GM23338 (cell line): Measurements from ENCODE around the gene SORBS2. TPM values are rescaled to one million over a fixed set of nuclear protein-coding genes. Genes with fewer than 3 reads are reported as not detected.

Source experiments
- ATAC-seq: fragments of 200-7000 bp; cut with Tn5 transposase; 3 replicates; pipeline ENCODE4 v1.9.1; 2020
- DNase-seq: peaks from one replicate; pipeline ENCODE4 v3.0.0-alpha.2; 2015; ENCODE audit warnings: low spot score
- H2AFZ ChIP-seq: fragments of 200-600 bp; sonication (generic); 2 replicates; pipeline ENCODE4 v1.8.0; 2016; ENCODE audit warnings: antibody characterized with exemption, mild to moderate bottlenecking, moderate library complexity
- H3F3A ChIP-seq: fragments of 200-600 bp; sonication (generic); replicated peaks from 2 replicates; pipeline ENCODE4 v1.8.0; 2017; ENCODE audit warnings: antibody characterized with exemption, mixed run types, low read depth
- H3K27ac ChIP-seq: fragments of 200-600 bp; sonication (generic); 2 replicates; pipeline ENCODE4 v1.6.1; 2016; ENCODE audit warnings: low read depth
- H3K27me3 ChIP-seq: fragments of 200-600 bp; sonication (generic); 2 replicates; pipeline ENCODE4 v1.8.0; 2016; ENCODE audit warnings: mild to moderate bottlenecking, mixed run types, moderate library complexity; ENCODE audit not compliant: insufficient read depth
- H3K36me3 ChIP-seq: fragments of 200-600 bp; sonication (generic); 2 replicates; pipeline ENCODE4 v1.8.0; 2016; ENCODE audit warnings: mild to moderate bottlenecking; ENCODE audit not compliant: insufficient read depth
- H3K4me1 ChIP-seq: fragments of 200-600 bp; sonication (generic); 2 replicates; pipeline ENCODE4 v1.8.0; 2016; ENCODE audit warnings: mild to moderate bottlenecking, moderate library complexity; ENCODE audit not compliant: insufficient read depth
- H3K4me2 ChIP-seq: fragments of 200-600 bp; sonication (generic); 2 replicates; pipeline ENCODE4 v1.7.1; 2017; ENCODE audit warnings: mixed run types
- H3K4me3 ChIP-seq: fragments of 200-600 bp; sonication (generic); 2 replicates; pipeline ENCODE4 v1.6.1; 2016; ENCODE audit warnings: mixed run types
- H3K79me2 ChIP-seq: fragments of 200-600 bp; sonication (generic); replicated peaks from 2 replicates; pipeline ENCODE4 v1.8.0; 2017; ENCODE audit warnings: mild to moderate bottlenecking; ENCODE audit not compliant: insufficient read depth
- H3K9me2 ChIP-seq: fragments of 200-600 bp; sonication (generic); 2 replicates; pipeline ENCODE4 v1.8.0; 2017; ENCODE audit not compliant: insufficient read depth
- H4K20me1 ChIP-seq: fragments of 200-600 bp; sonication (generic); replicated peaks from 2 replicates; pipeline ENCODE4 v1.8.0; 2017; ENCODE audit warnings: mild to moderate bottlenecking; ENCODE audit not compliant: insufficient read depth
- H3K27ac Mint-ChIP-seq: 2 replicates; pipeline ENCODE4 v1.8.0; 2020; ENCODE audit warnings: inconsistent platforms, mild to moderate bottlenecking, moderate library complexity, mixed read lengths
- H3K27me3 Mint-ChIP-seq: 3 replicates; pipeline ENCODE4 v1.8.0; 2022; ENCODE audit warnings: low read depth, mild to moderate bottlenecking, moderate library complexity, mixed read lengths, inconsistent platforms; ENCODE audit not compliant: insufficient read depth, poor library complexity
- H3K36me3 Mint-ChIP-seq: 3 replicates; pipeline ENCODE4 v1.8.0; 2021; ENCODE audit warnings: low read depth, mild to moderate bottlenecking, inconsistent platforms, moderate library complexity, mixed read lengths
- H3K4me1 Mint-ChIP-seq: 3 replicates; pipeline ENCODE4 v1.8.0; 2020; ENCODE audit warnings: mild to moderate bottlenecking, inconsistent platforms, mixed read lengths
- H3K4me3 Mint-ChIP-seq: 3 replicates; pipeline ENCODE4 v1.8.0; 2021; ENCODE audit warnings: moderate library complexity, mild to moderate bottlenecking, inconsistent platforms, mixed read lengths
- H3K9me3 Mint-ChIP-seq: 3 replicates; pipeline ENCODE4 v1.8.0; 2020; ENCODE audit warnings: moderate library complexity, mild to moderate bottlenecking, inconsistent platforms, mixed read lengths
- CTCF ChIP-seq, 2 experiments: fragments of 200-600 bp in 1 of 2; sonication (generic) in 1 of 2; conservative IDR thresholded peaks; 2 replicates each; pipeline versions ENCODE4 v1.5.1 to v1.6.1; 2016 to 2017; ENCODE audit warnings: antibody characterized with exemption in 2 of 2, low read depth in 2 of 2, mild to moderate bottlenecking in 2 of 2, moderate library complexity in 1 of 2
- ETS1 ChIP-seq: IDR thresholded peaks from 2 replicates; pipeline ENCODE4 v1.6.1; 2016; ENCODE audit warnings: antibody characterized with exemption
- JUNB ChIP-seq: IDR thresholded peaks from one replicate; pipeline ENCODE4 v1.6.1; 2016; ENCODE audit warnings: antibody characterized with exemption; ENCODE audit not compliant: unreplicated experiment
- NANOG ChIP-seq: IDR thresholded peaks from 2 replicates; pipeline ENCODE4 v1.6.1; 2016; ENCODE audit warnings: antibody characterized with exemption, borderline replicate concordance
- POLR2AphosphoS5 ChIP-seq: IDR thresholded peaks from 2 replicates; pipeline ENCODE4 v1.6.1; 2016; ENCODE audit warnings: antibody characterized with exemption, low read depth
- REST ChIP-seq: IDR thresholded peaks from one replicate; pipeline ENCODE4 v1.6.1; 2018; ENCODE audit warnings: antibody characterized with exemption; ENCODE audit not compliant: unreplicated experiment
- STAT1 ChIP-seq: IDR thresholded peaks from one replicate; pipeline ENCODE4 v1.6.1; 2016; ENCODE audit warnings: antibody characterized with exemption; ENCODE audit not compliant: unreplicated experiment
- ZNF114 ChIP-seq: fragments of 250-450 bp; sonication (Bioruptor Pico); IDR thresholded peaks from 2 replicates; pipeline ENCODE4 v1.5.0; 2020; ENCODE audit warnings: mild to moderate bottlenecking, moderate library complexity
- ZNF331 ChIP-seq: fragments of 250-450 bp; sonication (Bioruptor Pico); IDR thresholded peaks from 2 replicates; pipeline ENCODE4 v1.5.0; 2020; ENCODE audit warnings: low read depth, mild to moderate bottlenecking, moderate library complexity
- ZNF462 ChIP-seq: fragments of 250-450 bp; sonication (Bioruptor Pico); IDR thresholded peaks from 2 replicates; pipeline ENCODE4 v1.5.0; 2020; ENCODE audit warnings: mild to moderate bottlenecking, moderate library complexity
- polyA plus RNA-seq: library from polyadenylated mRNA; unstranded; fragments of >200 nt; fragmentation: Nextera tagmentation; extraction: Ambion mirVana; gene quantifications from 2 replicates; pipeline ENCODE4 v1.2.1, GENCODE V29; 2016
- total RNA-seq: library from RNA; depleted of rRNA; stranded (reverse); fragments of >200 nt; shearing (Covaris generic); gene quantifications from 2 replicates; pipeline ENCODE4 v1.2.3, GENCODE V29; 2014

Gene SORBS2
- total and polyA plus RNA-seq, 2 experiments from 2014 or later, result 17.8 to 27.6 TPM

- Mint-ChIP-seq H3K4me1 (peaks cover 5% of the 10 kb centered on the region; the same call in 2 of the 3 replicates), H3K4me3 (no peak overlapping the region), H3K27ac (no peak overlapping the region), H3K9me3 (no peaks in the 10 kb centered on the region), H3K36me3 (no peaks in the 10 kb centered on the region), H3K27me3 (peaks cover 4% of the 10 kb centered on the region)
- H3K4me1 ChIP-seq, result no peaks in the 10 kb centered on the region
- no peaks in the 10 kb centered on the region for H3K27me3 ChIP-seq
- no peaks in the 10 kb centered on the region for H3F3A ChIP-seq
- no peak overlapping the region for H3K4me2 ChIP-seq
- H3K4me3 ChIP-seq, result no peak overlapping the region
- DNase-seq (no peak), ATAC-seq (no peak)
- no peaks in the 10 kb centered on the region for H4K20me1 ChIP-seq
- no peak overlapping the region for H3K27ac ChIP-seq
- no peaks in the 10 kb centered on the region for H3K79me2 ChIP-seq
- no peak for TF ChIP-seq JUNB
- no peak for TF ChIP-seq ZNF331 (CRISPR knock-in tag)
- TF ChIP-seq ZNF114 (CRISPR knock-in tag), result no peak
- no peak for TF ChIP-seq ZNF462 (CRISPR knock-in tag)
- no peak for TF ChIP-seq POLR2AphosphoS5
- TF ChIP-seq ETS1, result no peak
- no peak for TF ChIP-seq NANOG
- TF ChIP-seq STAT1, result no peak
- no peak for TF ChIP-seq REST
- no peak for TF ChIP-seq CTCF (conservative IDR thresholded peaks at IDR 0.05; ENCODE audit: low read depth in 2 of 2)
- H2AFZ ChIP-seq, result no peak overlapping the region
- no peaks in the 10 kb centered on the region for H3K9me2 ChIP-seq
- H3K36me3 ChIP-seq, result no peaks in the 10 kb centered on the region
Observed at GRCh38 chr4:185793716-185794115, 18.3 kb downstream of the SORBS2 start.
